Stimulated activated CD4-positive, alpha-beta T cell treated with anti-CD3 and anti-CD28 coated beads, TNF-alpha, amount 100 ng/mL, for 24 hours (primary cell): ENCODE measurements around the gene HK2.
A peak's percentile ranks its signal among the peaks of the same experiment; 100 is the strongest.

Experiments
- DNase-seq, 3 experiments: peaks; one replicate each; pipeline ENCODE4 v3.0.0-alpha.2; 2020; ENCODE audit warnings: low read depth in 3 of 3

HK2 gene

DNA sequence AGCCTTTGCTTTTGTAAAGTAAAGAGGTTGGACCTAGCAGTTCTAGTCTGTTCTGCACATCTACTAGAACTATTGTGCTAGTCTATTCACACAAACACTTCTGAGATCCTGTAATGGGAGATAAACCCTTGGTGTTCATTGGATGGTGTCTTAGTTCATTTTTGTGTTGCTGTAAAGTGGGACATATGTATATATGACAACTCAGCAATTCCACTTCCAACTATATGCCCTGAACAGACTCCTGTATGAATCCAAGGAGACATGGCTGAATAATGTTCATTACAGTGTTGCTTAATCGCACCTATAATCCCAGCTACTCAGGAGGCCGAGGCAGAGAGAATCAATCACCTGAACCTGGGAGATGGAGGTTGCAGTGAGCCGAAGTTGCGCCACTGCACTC is 23.3 kb downstream of the HK2 start:
- no peak for DNase-seq

DNA sequence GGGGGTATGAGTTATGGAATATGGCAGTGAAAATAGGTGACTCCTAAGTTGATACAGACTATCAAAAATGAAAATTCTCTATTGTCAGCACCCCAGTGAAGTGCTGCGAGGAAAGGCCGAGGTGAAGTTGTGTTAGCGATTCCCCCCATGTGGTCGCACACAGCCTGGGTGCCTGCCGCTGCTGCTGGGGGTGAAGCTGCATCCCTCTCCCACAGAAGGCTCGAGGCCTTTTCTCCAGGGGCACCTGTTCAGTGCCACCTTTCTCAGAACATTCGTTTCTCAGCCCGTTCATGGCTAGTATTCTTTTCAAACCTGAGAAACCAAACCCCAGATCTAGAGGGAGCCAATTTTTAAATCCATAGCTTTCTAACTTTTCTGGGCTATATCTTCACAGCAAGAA is 23.8 kb downstream of the HK2 start:
- DNase-seq: no peak

DNA sequence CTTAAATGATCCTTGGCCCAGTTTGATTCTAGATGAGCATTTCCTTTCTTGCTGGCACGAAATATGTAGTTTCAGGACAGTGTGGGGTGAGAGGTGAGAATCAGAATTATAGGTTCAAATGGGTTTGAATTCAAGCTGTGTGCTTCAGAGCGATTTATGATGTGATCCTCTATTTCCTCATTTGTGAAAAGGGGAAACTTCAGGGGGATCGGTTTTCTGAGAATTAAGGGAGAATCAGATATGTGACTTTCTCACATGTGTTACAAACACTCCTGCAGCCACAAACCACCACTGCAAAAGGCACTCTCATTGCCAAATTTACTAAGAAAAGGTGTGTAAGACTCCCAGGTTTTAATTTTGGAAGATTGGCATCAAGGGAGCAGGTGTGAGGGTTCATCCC is 24.4 kb downstream of the HK2 start:
- DNase-seq: no peak

DNA sequence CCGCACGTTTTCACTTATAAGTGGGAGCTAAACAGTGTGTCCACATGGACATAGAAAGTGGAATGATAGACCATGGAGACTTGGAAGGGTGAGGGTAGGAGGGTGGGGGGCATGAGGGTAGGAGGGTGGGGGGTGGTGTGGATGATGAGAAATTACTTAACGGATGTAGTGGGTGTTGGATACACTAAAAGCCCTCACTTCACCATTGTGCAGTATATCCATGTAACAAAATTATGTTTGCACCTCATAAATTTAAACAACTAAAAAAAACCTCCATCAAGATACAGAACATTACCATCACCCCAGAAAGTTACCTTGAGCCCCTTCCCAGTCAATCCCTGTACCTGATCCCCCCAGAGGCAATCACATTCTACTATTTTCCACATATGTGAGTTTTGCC is 26.2 kb downstream of the HK2 start:
- DNase-seq: no peak

DNA sequence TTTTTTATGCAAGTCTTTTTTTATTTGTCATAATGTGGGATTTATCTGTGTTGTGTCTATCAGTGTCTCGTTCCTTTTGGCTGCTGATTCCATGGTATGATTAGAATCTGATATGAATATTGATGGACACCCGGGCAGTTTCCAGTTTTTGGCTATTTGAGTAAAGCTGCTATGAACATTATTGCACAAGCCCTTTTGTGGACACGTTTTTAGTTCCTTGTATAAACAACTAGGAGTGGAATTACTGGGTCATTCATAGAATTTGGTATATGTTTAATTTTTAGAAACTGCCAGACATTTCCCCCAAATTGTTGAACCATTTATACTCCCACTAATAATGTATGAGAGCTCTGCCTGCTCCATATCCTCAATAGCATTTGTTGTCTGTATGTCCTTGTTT is 26.6 kb downstream of the HK2 start:
- DNase-seq: no peak

DNA sequence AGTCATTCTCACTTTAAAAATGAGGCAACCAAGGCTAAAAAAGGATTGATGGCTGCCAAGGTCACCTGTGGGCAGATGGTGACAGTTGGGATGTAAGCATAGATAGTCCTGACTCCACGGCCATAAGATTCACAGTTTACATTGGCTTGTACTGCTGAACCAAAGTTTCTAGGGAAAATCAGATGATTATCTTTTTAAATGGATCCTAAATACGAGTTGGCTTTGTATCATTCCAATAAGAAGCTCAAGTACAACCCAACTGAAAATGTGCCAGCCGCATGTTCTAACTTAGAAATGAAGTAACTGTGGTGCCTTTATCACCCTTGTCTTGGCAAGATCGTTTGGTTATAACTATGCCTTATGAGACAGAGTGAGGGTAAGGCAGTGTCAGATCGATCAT is 27.6 kb downstream of the HK2 start:
- no peak for DNase-seq

DNA sequence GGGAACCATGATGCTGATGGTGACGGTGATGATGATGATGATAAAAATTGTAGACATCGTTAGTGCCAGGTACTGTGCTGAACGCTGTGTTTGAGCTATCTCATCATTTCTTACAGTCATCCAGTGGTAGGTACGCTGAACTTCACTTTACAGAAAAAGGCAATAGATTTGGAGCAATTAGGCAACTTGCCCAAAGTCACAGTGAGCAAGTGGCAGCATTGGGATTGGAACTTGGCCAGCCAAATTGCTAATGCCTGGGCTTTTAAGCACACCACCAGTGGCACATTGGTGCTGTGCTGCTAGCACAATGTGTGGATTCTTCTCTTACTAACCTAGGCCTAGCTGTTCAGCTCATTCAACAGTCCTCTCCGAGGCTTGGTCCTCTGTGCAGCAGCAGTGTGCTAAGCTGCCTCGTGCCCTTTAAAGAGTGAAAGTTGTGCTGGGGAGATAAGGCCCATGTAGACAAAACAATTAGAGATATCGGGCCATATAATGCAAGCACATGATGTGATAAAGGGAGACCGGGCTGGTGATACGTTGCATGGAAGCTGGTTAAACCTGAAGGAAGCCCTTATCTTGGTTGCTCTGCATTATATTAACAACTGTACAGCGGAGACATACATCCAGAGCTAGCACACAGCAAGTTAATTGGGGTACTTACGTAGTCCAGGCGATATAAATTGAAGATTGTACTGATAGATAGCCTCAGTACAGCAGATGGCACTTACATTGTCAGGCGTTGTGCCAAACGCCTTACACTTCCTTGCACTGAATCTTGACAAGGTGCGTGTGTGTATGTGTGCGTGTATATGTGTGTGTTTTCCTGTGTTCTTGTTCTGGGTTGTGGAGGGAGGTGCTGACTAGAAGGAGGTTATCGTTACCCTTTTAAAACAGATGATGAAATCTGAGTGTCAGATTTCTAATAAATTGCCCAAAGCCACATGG is 28.4 kb downstream of the HK2 start:
- DNase-seq: no peak

DNA sequence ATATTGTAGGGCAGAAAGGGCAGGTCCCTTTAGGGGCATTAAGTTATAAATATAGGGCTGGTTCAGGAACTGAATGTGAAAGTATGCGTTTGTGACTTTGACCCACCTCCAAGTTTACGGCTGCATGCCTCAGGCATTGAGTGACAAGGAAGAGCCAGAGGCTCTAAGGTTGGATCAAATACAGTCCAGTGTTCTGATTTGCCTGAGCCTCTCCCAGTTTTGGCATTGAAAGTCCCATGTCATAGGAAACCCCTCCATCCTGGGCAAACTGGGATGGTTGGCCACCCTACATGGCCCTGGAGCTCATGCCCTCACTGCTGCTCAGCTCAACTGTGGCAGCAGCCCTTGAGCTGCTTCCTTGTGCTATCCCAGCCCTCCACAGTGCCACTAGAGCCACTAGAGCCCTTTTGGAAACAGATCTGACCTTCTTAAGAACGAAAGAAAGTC is 29.9 kb downstream of the HK2 start:
- no peak for DNase-seq

DNA sequence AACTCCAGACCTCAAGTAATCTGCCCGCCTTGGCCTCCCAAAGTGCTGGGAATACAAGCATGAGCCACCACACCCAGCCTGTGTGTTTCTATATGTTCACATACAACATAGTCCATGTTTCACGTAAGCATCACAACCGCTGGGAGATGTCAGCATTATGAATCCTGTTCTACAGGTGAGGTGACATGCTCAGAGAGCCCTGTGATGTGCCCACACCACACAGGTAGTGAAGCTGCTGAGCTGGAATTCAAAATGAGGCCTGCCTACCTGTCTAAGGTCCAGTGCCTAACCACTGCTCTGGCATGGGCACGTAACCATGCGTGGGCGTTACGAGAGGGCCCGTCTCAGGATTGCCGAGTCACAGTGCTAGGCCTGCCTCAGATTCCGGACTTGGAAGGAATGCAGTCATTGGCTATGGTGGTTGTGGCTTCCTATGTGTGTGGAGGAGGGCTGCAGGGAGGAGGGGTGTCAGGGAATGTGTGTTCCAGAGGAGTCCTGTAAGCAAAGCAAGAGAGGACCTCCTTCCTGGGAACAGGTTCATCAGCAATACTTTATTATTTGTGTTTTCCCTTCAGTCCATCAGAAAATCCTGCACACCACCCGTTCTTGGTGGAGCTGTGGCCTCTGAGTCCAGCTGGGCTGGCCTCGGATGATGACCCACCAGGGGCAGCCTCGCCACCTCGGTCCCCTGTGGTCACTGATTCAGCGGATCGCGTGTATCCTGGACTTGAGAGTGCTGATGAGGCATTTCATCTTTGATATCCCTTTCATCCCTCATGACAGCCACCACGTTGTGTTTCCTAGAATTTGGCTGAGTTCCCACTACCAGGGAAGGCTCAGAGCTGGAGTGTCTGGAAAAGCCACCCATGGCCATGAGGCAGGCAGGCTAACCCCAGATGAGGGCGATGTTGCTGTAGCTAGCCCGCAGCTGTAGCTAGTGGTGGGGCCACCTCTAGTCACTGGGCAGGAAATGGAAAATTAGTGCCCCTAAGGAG is 31.1 kb downstream of the HK2 start:
- no peak for DNase-seq

DNA sequence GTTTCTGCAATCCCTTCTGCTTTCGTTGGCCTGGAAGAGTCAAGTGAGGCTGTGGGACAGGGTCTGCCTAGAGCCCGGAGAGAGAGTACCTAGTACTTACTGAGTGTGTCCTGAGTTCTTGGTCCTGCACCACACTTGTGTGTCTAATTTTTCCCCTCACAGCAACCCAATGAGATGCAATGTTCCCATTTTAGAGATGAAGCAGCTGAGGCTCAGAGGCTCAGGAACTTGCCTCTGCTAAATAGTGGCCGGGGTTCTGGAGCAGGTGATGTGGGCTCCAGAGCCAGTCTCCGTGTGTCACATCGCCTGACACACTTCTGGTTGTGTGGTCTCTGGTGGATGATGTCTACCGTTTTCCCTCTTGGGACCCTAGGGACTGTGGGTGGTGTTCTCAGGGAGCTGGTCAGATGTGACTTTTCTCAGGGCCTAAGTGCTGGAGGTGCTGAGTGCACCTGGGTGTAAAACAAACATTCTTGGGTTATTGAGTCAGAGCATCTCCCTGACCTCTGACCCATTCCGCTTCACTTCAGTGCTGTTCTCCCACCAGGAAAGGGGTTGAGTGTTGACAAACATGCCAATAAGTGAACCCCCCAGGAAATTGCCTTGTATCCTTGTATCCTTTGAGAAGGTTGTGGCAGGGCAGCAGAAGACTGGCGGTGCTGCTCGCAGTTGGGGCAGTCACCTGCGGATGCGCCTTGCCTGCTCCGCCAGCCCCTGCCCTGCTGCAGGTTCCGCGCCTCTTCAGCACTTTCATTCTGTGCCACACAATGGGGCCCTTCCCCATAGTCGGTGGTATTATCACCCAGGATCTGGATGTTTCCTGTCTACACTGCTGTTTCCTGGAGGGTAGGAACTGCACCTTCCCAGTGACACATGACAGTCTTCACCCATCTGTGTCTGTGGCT is 32.1 kb downstream of the HK2 start:
- no peak for DNase-seq

DNA sequence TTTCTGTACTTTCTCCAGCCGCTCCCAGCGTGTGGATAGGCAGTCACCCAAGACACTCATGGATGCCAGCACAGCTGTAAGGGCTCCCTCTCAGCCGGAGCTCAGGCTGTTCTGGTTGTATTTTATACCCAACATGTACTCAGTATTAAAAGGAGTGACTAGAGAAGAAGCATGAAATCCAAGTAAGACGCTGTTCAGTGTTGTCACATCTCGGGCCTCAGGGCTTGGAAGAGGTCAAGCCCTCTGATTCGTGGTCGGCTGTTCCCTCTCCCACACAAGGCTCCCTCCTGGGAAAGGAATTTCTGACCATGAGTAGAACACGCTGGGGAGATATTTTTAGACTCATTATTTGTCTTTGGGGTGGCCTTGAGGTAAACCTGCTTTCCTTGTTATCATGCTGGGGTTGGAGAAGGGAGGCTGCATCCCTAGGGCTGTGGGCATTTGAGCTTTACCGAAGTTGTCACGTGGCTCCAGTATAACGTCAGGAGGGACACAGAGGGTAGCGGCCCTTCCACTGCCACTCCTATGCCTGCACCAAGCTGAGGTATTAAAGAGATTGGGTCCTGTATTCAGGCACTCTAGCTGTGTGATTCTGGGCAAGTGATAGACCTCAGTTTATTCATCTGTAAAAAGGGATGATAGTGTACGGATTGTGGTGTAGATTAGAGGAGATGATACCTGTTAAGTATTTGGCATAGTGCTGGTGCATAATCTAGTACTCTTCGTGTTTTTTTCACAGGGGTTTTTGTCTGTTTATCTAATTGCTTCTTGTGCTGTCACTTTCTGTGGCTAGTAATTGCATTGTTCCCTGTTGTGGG is 34.1 kb downstream of the HK2 start:
- DNase-seq: no peak

DNA sequence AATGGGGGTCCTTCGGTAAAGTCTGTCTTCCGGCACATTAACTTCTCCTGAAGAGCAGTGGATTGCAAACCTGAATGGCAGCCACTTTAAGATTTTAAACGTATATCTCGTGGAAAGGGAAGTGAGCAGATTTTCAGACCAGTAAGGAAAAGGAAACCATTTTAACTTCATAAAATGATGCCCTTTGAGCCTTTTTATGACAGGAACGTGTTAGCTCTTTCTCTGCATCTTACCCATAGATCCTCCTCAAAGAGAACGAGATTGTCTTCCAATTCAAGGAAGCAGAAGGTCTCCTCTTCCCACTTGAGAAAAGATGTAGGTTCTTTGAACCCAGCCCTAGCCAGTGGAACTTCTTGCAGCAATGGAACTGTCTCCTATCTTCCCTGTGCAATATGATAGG is 35.6 kb downstream of the HK2 start:
- no peak for DNase-seq

DNA sequence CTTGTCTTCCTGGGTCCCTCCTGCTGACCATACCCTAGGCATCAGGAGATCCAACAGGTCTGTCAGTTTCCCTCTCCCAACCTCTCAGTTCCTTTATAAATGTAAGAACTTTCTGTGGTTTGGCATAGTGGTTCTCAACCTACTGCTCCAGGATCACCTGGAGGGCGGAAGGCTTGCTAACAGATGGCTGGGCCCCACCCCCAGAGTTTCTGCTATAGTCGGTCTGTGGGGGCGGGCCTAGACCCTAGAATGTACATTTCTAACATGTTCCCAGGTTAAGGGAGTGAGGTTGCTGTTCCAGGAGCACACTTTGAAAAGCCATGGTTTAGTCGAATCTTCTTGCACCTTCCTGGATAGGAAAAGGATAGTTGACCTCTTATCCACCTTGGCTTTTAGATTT is 37.0 kb downstream of the HK2 start:
- no peak for DNase-seq

DNA sequence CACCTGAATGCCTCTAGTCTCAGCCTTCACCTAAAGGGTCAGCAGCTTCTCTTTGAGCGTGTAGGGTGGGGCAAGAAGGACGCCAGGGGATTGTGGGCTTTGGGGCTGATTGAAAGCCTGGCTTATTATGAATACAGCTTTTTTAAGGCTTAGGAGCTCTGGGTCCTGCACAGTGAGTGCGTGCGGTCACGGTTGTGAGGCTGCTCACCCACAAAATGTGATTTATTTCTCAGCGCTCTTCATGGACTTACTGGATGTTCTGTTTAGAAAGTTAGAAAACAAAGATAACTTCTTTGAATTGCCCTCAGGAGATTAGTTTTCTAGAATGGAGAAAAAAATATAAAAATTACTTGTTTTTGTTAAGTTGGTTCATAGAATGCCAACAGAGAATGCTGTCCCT is 37.5 kb downstream of the HK2 start:
- DNase-seq: no peak

DNA sequence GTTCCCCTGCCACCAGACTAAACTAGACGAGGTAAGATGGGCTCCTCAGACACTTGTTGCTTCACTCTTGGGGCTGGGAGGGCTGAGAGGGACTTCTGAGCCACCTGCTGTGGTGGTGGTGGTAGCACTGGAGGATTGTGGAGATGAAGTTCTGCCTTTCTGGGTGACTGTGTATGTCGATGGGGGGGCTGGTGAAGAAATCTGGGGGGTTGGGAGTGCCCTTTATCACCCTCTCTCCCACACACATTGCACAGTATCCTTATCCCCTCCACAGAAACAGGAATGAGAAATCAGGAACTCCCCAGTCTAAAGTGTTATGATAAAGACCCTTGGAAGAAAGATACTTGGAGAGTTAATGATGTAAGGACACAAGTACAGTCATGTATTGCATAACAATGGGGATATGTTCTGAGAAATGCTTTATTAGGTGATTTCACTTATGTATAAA is 38.5 kb downstream of the HK2 start:
- DNase-seq: no peak

DNA sequence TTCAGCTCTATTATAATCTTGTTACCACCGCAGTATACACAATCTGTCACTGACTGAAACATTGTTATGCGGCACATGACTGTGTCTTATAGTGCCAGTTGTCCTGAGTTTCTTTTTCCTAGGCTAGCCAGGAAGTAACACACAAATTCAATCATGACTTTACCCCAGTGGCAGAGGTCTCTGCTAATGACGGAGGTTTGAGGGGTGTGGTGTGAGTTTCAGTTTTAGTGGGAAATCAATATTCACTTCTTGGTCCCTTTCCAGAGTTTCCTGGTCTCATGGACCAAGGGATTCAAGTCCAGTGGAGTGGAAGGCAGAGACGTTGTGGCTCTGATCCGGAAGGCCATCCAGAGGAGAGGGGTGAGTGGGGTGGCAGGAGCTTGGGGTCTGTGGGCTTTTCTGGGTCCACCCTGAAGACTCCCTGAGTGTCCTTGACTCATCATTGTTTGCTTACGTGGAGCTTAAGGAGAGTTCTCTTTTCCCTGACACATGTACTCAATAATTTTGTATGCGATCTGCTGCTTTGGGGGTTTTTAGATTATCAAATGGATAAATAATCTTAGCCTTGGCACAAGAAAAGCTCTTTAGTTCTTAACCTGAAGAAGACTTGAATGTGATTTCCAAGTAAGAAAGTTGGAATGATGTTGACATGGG is 39.2 kb downstream of the HK2 start:
- no peak for DNase-seq

DNA sequence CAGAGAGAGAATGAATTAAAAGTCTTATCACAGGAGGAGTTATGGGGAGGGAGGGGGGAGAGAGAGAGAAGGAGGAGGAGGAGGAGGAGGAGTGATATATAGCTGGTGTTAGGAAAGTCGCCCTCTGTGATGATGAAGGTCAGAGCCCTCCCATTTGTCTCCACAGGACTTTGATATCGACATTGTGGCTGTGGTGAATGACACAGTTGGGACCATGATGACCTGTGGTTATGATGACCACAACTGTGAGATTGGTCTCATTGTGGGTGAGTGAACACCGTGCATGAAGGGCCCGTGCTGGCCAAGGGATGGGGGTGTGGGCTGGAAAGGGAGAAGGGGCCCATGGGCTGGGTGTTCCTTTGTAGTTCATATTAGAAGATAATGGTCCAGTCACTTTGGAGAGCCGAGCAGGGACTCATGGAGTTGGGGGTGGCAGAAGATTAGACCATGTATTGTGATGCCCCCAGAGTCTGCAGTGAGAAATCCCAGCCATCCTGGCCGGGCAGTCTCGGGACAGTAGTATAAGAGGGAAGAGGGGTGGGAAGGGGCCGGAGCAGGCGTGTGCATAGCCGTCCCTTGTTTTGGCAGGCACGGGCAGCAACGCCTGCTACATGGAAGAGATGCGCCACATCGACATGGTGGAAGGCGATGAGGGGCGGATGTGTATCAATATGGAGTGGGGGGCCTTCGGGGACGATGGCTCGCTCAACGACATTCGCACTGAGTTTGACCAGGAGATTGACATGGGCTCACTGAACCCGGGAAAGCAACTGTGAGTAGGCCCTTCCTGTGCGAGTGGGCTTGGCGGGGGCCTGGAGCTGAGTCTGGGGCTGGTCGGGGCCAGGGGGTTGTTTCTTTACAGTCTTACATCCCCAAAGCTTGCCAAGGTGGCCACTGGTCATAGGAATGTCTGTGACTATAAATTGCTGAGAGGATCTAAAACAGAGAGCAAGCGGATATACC is 40.0 kb downstream of the HK2 start:
- DNase-seq: no peak

DNA sequence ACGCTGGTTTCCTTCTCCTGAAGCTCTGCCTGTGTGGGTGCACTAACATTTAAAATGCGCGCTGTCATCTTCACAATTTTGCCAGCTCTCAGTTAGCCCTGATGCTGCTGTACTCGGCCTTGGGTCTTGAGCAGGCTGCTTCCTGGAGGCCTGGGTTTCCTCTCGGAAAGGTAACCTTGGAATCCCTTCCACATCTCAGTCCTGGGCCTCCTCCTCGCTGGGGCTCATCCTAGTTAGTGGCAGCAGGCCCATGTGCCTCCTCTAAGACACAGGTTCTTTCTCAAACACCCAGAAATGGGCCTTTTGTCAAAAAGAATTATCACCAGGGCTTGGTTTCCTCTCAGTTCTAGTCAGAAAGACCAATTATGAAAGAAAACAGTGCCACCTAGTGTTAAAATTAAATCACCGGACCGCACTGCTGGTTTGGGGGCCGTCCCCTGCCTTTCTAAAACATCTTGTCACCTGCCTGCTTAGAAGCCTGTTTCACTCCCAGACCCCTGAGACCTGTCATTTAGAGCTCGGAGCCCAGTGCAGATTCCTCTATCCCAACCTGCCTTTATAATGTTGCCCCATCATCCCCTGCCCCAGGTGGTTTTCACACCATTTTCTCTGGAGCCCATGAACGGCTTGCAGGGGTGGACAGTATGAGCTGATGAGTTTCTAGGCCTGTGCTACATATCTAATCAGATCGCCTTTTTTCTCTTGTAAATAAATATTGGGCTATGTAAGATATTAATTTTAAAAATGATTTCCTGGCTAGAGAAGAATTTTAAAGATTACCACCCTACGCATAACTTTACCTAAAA is 42.4 kb downstream of the HK2 start:
- peak in 1 of 3 experiments; percentile 19 for DNase-seq
